Activated CD8-positive, alpha-beta T cell treated with anti-CD3 and anti-CD28 coated beads, Interleukin-2, amount 10 ng/mL, durations not matched to agents 7 days and 5 days (primary cell): ENCODE measurements around the gene TTC9. TPM values are rescaled to one million over a fixed set of nuclear protein-coding genes. Genes with fewer than 3 reads are reported as not detected.

Experiments
- ATAC-seq: fragments of 150-1000 bp; cut with Tn5 transposase; one replicate; pipeline ENCODE4 v1.10.0; 2021; ENCODE audit warnings: moderate library complexity
- CTCF ChIA-PET: fragments of 350-600 bp; sonication (Branson Sonifier 250); formaldehyde crosslinking; loops from one replicate; lab custom pipeline; 2021; ENCODE audit warnings: antibody characterized with exemption; lab: Charles Lee
- POLR2A ChIA-PET: fragments of 350-600 bp; sonication (Branson Sonifier 250); formaldehyde crosslinking; loops from one replicate; lab custom pipeline; 2021; ENCODE audit warnings: antibody characterized with exemption; lab: Charles Lee
- DNase-seq: peaks from one replicate; pipeline ENCODE4 v3.0.0-alpha.2; 2020
- H3K27ac Mint-ChIP-seq: one replicate; pipeline ENCODE4 v1.8.0; 2021; ENCODE audit warnings: mild to moderate bottlenecking, mixed read lengths
- H3K27me3 Mint-ChIP-seq: one replicate; pipeline ENCODE4 v1.8.0; 2021; ENCODE audit warnings: low read depth, mixed read lengths
- H3K36me3 Mint-ChIP-seq: one replicate; pipeline ENCODE4 v1.8.0; 2021; ENCODE audit warnings: low read depth, mixed read lengths
- H3K4me1 Mint-ChIP-seq: one replicate; pipeline ENCODE4 v1.8.0; 2021; ENCODE audit warnings: low read depth, mixed read lengths
- H3K4me3 Mint-ChIP-seq: one replicate; pipeline ENCODE4 v1.8.0; 2021; ENCODE audit warnings: mild to moderate bottlenecking, mixed read lengths
- H3K9me3 Mint-ChIP-seq: one replicate; pipeline ENCODE4 v1.8.0; 2022; ENCODE audit warnings: mixed read lengths; ENCODE audit not compliant: insufficient read depth
- total RNA-seq, 2 experiments: library from RNA; stranded (reverse); gene quantifications; one replicate each; pipeline ENCODE4 v1.2.3, GENCODE V29; 2021

Gene TTC9
- 10 to 100 TPM; 13.9 to 14.8 TPM for total RNA-seq

GRCh38 chr14:70641548-70642302 is at the start of gene TTC9:
TTC9 (plus strand) TSS chr14:70641916; CDS start chr14:70642130, 214 bp downstream.
- no peaks in the 10 kb centered on the region for H3K27me3 Mint-ChIP-seq
- peak within 1 kb of the TSS; percentile 91 for H3K4me3 Mint-ChIP-seq
- POLR2A ChIA-PET = interaction anchor here (0.9 to 7.1 kb wide), 5 partner anchors 9 to 277 kb away, joined by 3 to 163 read pairs (median 6); partner anchors contain the start of gene MAP3K9
- ATAC-seq (peak; percentile 32), DNase-seq (no peak)
- H3K9me3 Mint-ChIP-seq = no peaks in the 10 kb centered on the region
- CTCF ChIA-PET = interaction anchor here (1.2 to 3.3 kb wide), 8 partner anchors 11 to 176 kb away, joined by 3 to 26 read pairs (median 8); partner anchors contain the start of gene MAP3K9
- peak within 1 kb of the TSS; percentile 90 for H3K27ac Mint-ChIP-seq
- peaks cover 24% of the 10 kb centered on the region for H3K36me3 Mint-ChIP-seq
- peaks cover 52% of the 10 kb centered on the region for H3K4me1 Mint-ChIP-seq

DNA sequence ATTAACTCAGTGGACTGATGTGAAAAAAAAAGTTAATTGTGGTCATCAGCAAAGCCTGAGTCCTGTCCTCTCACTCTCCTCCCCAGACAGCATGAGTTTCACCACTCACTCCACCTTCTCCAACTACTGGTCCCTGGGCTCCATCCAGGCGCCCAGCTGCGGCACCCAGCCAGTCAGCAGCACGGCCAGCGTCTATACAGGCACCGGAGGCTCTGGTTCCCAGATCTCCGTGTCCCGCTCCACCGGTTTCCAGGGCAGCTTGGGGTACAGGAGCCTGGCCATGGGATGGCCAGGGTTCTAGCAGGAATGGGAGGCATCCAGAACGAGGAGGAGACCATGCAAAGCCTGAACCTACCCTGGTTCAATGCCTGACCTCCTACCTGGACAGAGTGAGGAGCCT is 47.3 kb upstream of the TTC9 start:
- Mint-ChIP-seq H3K4me3 (no peak overlapping the region), H3K27ac (no peak overlapping the region), H3K27me3 (no peaks in the 10 kb centered on the region), H3K4me1 (peaks cover 18% of the 10 kb centered on the region), H3K36me3 (peaks cover 36% of the 10 kb centered on the region), H3K9me3 (no peaks in the 10 kb centered on the region)
- ChIA-PET CTCF (no interaction called here), POLR2A (no interaction called here)
- no peak for ATAC-seq
- DNase-seq = no peak

GRCh38 chr14:70595443-70596185 is 46.1 kb upstream of the TTC9 start:
- Mint-ChIP-seq H3K36me3 (peaks cover 34% of the 10 kb centered on the region), H3K27ac (no peak overlapping the region), H3K4me3 (no peak overlapping the region), H3K27me3 (no peaks in the 10 kb centered on the region), H3K4me1 (peaks cover 26% of the 10 kb centered on the region), H3K9me3 (no peaks in the 10 kb centered on the region)
- ChIA-PET CTCF (interaction anchor here (1.2 kb wide), 1 partner anchor 223 kb away, joined by 3 read pairs; no protein-coding TSS in a partner anchor), POLR2A (no interaction called here)
- no peak for ATAC-seq
- DNase-seq = no peak

GRCh38 chr14:70597731-70598130 is 44.0 kb upstream of the TTC9 start:
- ChIA-PET POLR2A (no interaction called here), CTCF (no interaction called here)
- no peak overlapping the region for H3K27ac Mint-ChIP-seq
- peaks cover 34% of the 10 kb centered on the region for H3K4me1 Mint-ChIP-seq
- no peak for ATAC-seq
- no peak for DNase-seq
- no peaks in the 10 kb centered on the region for H3K9me3 Mint-ChIP-seq
- no peaks in the 10 kb centered on the region for H3K27me3 Mint-ChIP-seq
- peaks cover 25% of the 10 kb centered on the region for H3K36me3 Mint-ChIP-seq
- H3K4me3 Mint-ChIP-seq = no peak overlapping the region

GRCh38 chr14:70599345-70599744 is 42.4 kb upstream of the TTC9 start:
- ATAC-seq (no peak), DNase-seq (no peak)
- peaks cover 15% of the 10 kb centered on the region for H3K36me3 Mint-ChIP-seq
- POLR2A ChIA-PET = interaction anchor here (1.1 kb wide), 1 partner anchor 67 kb away, joined by 3 read pairs; no protein-coding TSS in a partner anchor
- H3K4me1 Mint-ChIP-seq = peaks cover 34% of the 10 kb centered on the region
- H3K27me3 Mint-ChIP-seq = peaks cover 7% of the 10 kb centered on the region
- CTCF ChIA-PET = interaction anchor here (1.3 kb wide), 1 partner anchor 218 kb away, joined by 6 read pairs; no protein-coding TSS in a partner anchor
- peak overlapping the region; percentile 99 for H3K27ac Mint-ChIP-seq
- peak overlapping the region; percentile 100 for H3K4me3 Mint-ChIP-seq
- no peaks in the 10 kb centered on the region for H3K9me3 Mint-ChIP-seq

- Mint-ChIP-seq H3K4me3 (peak within 1 kb of the TSS; percentile 100), H3K27ac (peak within 1 kb of the TSS; percentile 99), H3K9me3 (no peaks in the 10 kb centered on the region), H3K27me3 (peaks cover 11% of the 10 kb centered on the region), H3K36me3 (peaks cover 6% of the 10 kb centered on the region), H3K4me1 (peaks cover 34% of the 10 kb centered on the region)
- DNase-seq = peak; percentile 97
- POLR2A ChIA-PET = interaction anchor here (0.6 to 1.1 kb wide), 5 partner anchors 13 to 588 kb away, joined by 3 to 6 read pairs (median 3); partner anchors contain the start of gene MAP3K9
- CTCF ChIA-PET = interaction anchor here (1.2 to 1.8 kb wide), 4 partner anchors 23 to 372 kb away, joined by 3 to 9 read pairs (median 4); partner anchors contain the start of gene MAP3K9
- peak; percentile 98 for ATAC-seq
Measured at GRCh38 chr14:70600382-70601157, 41.1 kb upstream of the TTC9 start, which contains the start of gene MED6. MED6 (minus strand) TSS chr14:70600655; CDS start chr14:70600637, 18 bp downstream.

GRCh38 chr14:70601162-70601561 is 40.6 kb upstream of the TTC9 start:
- ATAC-seq (no peak), DNase-seq (no peak)
- ChIA-PET CTCF (interaction anchor here (1.2 to 1.8 kb wide), 4 partner anchors 22 to 371 kb away, joined by 3 to 9 read pairs (median 4); partner anchors contain the start of gene MAP3K9), POLR2A (interaction anchor here (0.6 to 0.7 kb wide), 2 partner anchors 14 to 587 kb away, joined by 3 to 4 read pairs; no protein-coding TSS in a partner anchor)
- peaks cover 13% of the 10 kb centered on the region for H3K27me3 Mint-ChIP-seq
- H3K27ac Mint-ChIP-seq = peak overlapping the region; percentile 99
- no peaks in the 10 kb centered on the region for H3K9me3 Mint-ChIP-seq
- H3K36me3 Mint-ChIP-seq = peaks cover 5% of the 10 kb centered on the region
- H3K4me1 Mint-ChIP-seq = peaks cover 34% of the 10 kb centered on the region
- H3K4me3 Mint-ChIP-seq = peak overlapping the region; percentile 100

- ATAC-seq (no peak), DNase-seq (no peak)
- Mint-ChIP-seq H3K27me3 (peaks cover 21% of the 10 kb centered on the region), H3K36me3 (peaks cover 3% of the 10 kb centered on the region), H3K4me3 (no peak overlapping the region), H3K9me3 (no peaks in the 10 kb centered on the region), H3K27ac (no peak overlapping the region), H3K4me1 (peaks cover 34% of the 10 kb centered on the region)
- ChIA-PET CTCF (interaction anchor here (0.8 to 1.6 kb wide), 3 partner anchors 21 to 216 kb away, joined by 3 to 5 read pairs (median 3); no protein-coding TSS in a partner anchor), POLR2A (no interaction called here)
Measured at GRCh38 chr14:70602254-70602653, 39.5 kb upstream of the TTC9 start.

DNA sequence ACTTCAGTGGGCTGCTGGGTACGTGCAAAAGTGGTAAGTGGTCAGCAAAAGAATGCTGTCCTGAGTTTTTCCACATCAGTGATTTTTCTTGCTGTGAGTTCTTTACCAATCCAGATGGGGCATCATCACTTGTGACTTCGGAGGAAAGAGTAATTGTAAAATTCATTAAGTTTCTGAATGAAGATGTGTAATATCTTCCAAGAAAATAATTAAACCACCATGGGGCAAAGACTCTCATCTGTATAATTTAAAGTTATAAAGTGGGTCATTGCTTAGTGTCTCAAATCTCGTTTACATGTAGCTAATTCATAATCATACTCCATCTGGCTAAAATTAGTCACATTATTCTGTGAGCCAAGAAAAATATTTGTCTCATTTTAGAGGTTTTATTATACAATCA is 30.5 kb upstream of the TTC9 start:
- no peaks in the 10 kb centered on the region for H3K4me1 Mint-ChIP-seq
- ChIA-PET POLR2A (no interaction called here), CTCF (interaction anchor here (0.6 kb wide), 1 partner anchor 199 kb away, joined by 3 read pairs; no protein-coding TSS in a partner anchor)
- no peak for ATAC-seq
- H3K36me3 Mint-ChIP-seq = no peaks in the 10 kb centered on the region
- H3K27ac Mint-ChIP-seq = no peak overlapping the region
- no peak overlapping the region for H3K4me3 Mint-ChIP-seq
- H3K27me3 Mint-ChIP-seq = peaks cover 7% of the 10 kb centered on the region
- no peaks in the 10 kb centered on the region for H3K9me3 Mint-ChIP-seq
- DNase-seq = no peak

DNA sequence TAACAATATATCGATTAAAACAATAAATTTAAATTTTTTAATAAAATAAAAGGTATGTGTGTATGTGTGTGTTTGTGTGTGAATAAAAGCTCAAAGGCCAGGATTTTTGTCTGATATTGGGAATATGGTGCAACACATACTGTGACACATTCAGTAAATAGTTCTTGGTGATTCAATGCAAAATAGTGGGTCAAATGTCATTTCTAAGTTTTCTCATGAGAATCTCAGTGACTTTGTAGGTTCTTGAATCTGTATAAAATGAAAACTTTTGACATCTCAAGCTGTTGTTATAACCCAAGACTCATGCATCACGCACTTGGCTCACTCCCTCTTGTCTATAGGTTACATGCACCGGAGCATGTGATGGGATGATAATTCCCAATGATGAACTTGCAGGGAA is 25.1 kb upstream of the TTC9 start:
- H3K27me3 Mint-ChIP-seq = peaks cover 4% of the 10 kb centered on the region
- ChIA-PET POLR2A (no interaction called here), CTCF (interaction anchor here (0.8 kb wide), 2 partner anchors 45 to 201 kb away, joined by 3 to 4 read pairs; no protein-coding TSS in a partner anchor)
- no peaks in the 10 kb centered on the region for H3K9me3 Mint-ChIP-seq
- no peaks in the 10 kb centered on the region for H3K4me1 Mint-ChIP-seq
- H3K4me3 Mint-ChIP-seq = no peak overlapping the region
- DNase-seq = no peak
- H3K27ac Mint-ChIP-seq = no peak overlapping the region
- no peaks in the 10 kb centered on the region for H3K36me3 Mint-ChIP-seq
- no peak for ATAC-seq
